ENCODE results near the gene DCUN1D3.

DNA sequence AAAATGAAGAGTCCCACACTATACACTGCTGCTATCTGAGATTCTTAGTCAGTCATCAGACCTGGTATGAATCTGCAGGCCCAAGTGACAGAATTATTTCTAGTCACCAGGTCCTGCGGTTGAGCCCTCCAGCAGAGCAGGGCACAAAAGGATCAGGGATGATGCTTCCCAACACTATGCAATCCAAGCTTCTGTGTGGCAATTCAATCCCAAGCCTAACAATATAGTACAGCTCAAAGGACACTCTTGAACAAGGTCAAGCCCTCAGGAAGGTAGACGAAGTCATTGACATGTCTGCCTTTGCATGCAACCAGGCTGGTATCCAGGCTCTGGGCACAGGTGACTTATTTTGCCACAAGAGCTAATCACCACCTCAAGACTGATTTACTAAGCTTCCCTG lies 5.8 kb downstream of the DCUN1D3 start:
- no peak for TF ChIP-seq POLR2A (IDR thresholded peaks at IDR 0.05)
- TF ChIP-seq, protein P1, sequence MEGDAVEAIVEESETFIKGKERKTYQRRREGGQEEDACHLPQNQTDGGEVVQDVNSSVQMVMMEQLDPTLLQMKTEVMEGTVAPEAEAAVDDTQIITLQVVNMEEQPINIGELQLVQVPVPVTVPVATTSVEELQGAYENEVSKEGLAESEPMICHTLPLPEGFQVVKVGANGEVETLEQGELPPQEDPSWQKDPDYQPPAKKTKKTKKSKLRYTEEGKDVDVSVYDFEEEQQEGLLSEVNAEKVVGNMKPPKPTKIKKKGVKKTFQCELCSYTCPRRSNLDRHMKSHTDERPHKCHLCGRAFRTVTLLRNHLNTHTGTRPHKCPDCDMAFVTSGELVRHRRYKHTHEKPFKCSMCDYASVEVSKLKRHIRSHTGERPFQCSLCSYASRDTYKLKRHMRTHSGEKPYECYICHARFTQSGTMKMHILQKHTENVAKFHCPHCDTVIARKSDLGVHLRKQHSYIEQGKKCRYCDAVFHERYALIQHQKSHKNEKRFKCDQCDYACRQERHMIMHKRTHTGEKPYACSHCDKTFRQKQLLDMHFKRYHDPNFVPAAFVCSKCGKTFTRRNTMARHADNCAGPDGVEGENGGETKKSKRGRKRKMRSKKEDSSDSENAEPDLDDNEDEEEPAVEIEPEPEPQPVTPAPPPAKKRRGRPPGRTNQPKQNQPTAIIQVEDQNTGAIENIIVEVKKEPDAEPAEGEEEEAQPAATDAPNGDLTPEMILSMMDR (IDR thresholded peaks at IDR 0.05), result no peak
